ENCODE data around the gene SLC45A2.
"Not testable (repeated sequence)": the region's sequence is repeated elsewhere in the genome, so short reads cannot be mapped to it uniquely, and the experiment has no call there.

SLC45A2 gene

GRCh38 chr5:33984671-33985124 lies at the start of gene SLC45A2:
Gene SLC45A2, minus strand, starts transcription at chr5:33984693. Its CDS starts 110 bp downstream, at chr5:33984583.
- H3K4me3 ChIP-seq (ENCODE audit: low read depth, low read length) = no peak within 1 kb of the TSS
- no peak for TF ChIP-seq CTCF (IDR thresholded peaks at IDR 0.05; ENCODE audit: low read depth, low read length)
- in situ Hi-C loops (cut with HindIII; ENCODE audit: low sequenced_read_pairs) = no loop called here
- DNase-seq (ENCODE audit: low read depth, low spot score) = no peak

GRCh38 chr5:34031966-34032365 lies 47.5 kb upstream of the SLC45A2 start:
- no peak for DNase-seq (ENCODE audit: low read depth, low spot score)
- in situ Hi-C loops (cut with HindIII; ENCODE audit: low sequenced_read_pairs) = no loop called here
- no peak for TF ChIP-seq CTCF (IDR thresholded peaks at IDR 0.05; ENCODE audit: low read depth, low read length)
- no peak overlapping the region for H3K4me3 ChIP-seq (ENCODE audit: low read depth, low read length)

- in situ Hi-C loops (cut with HindIII; ENCODE audit: low sequenced_read_pairs) = no loop called here
- TF ChIP-seq CTCF (IDR thresholded peaks at IDR 0.05; ENCODE audit: low read depth, low read length) = no peak
- DNase-seq (ENCODE audit: low read depth, low spot score) = no peak
Measured at GRCh38 chr5:34031117-34031516, 46.6 kb upstream of the SLC45A2 start.

GRCh38 chr5:34030585-34030984 lies 46.1 kb upstream of the SLC45A2 start:
- DNase-seq (ENCODE audit: low read depth, low spot score); in situ Hi-C loops (cut with HindIII; ENCODE audit: low sequenced_read_pairs); H3K4me3 ChIP-seq (ENCODE audit: low read depth, low read length): not testable (repeated sequence)

More at GRCh38 chr5:34031117-34031516, 46.6 kb upstream of the SLC45A2 start:
- H3K4me3 ChIP-seq (ENCODE audit: low read depth, low read length) = no peak overlapping the region

- DNase-seq (ENCODE audit: low read depth, low spot score) = no peak
- in situ Hi-C loops (cut with HindIII; ENCODE audit: low sequenced_read_pairs) = no loop called here
- H3K4me3 ChIP-seq (ENCODE audit: low read depth, low read length) = no peak overlapping the region
- no peak for TF ChIP-seq CTCF (IDR thresholded peaks at IDR 0.05; ENCODE audit: low read depth, low read length)
Measured at GRCh38 chr5:34030048-34030447, 45.6 kb upstream of the SLC45A2 start.

GRCh38 chr5:34028349-34028748 lies 43.9 kb upstream of the SLC45A2 start:
- in situ Hi-C loops (cut with HindIII; ENCODE audit: low sequenced_read_pairs) = no loop called here
- no peak for DNase-seq (ENCODE audit: low read depth, low spot score)
- H3K4me3 ChIP-seq (ENCODE audit: low read depth, low read length) = no peak overlapping the region
- TF ChIP-seq CTCF (IDR thresholded peaks at IDR 0.05; ENCODE audit: low read depth, low read length) = no peak

GRCh38 chr5:34026089-34026761 lies 41.7 kb upstream of the SLC45A2 start:
- DNase-seq (ENCODE audit: low read depth, low spot score) = no peak
- in situ Hi-C loops (cut with HindIII; ENCODE audit: low sequenced_read_pairs) = no loop called here
- no peak overlapping the region for H3K4me3 ChIP-seq (ENCODE audit: low read depth, low read length)
- no peak for TF ChIP-seq CTCF (IDR thresholded peaks at IDR 0.05; ENCODE audit: low read depth, low read length)
